HEK293 (cell line): Measurements from ENCODE around the gene CAMKMT.

Experiments used
- CTCF ChIA-PET: fragments of 350-600 bp; formaldehyde crosslinking; extraction: SDS; loops from one replicate; lab custom pipeline; 2021; ENCODE audit warnings: antibody characterized with exemption; lab: Yijun Ruan, JAX
- POLR2A ChIA-PET: fragments of 300-600 bp; formaldehyde crosslinking; extraction: SDS; loops from one replicate; lab custom pipeline; 2020; ENCODE audit warnings: antibody characterized with exemption, inconsistent platforms; lab: Yijun Ruan, JAX
- H3K27ac ChIP-seq: fragments of 200-500 bp; sonication (Bioruptor generic); 2 replicates; pipeline ENCODE4 v1.5.1; 2014; ENCODE audit warnings: low read depth, low read length, control low read depth, inconsistent platforms; ENCODE audit errors: extremely low read depth
- H3K36me3 ChIP-seq, 2 experiments: fragments of 200-500 bp in 1 of 2; sonication (Bioruptor generic) in 1 of 2; 1 replicate in 1 of 2; 2 replicates in 1 of 2; pipeline ENCODE4 v1.5.1; 2014 to 2017; ENCODE audit warnings: inconsistent platforms in 2 of 2, low read length in 2 of 2; ENCODE audit not compliant: control insufficient read depth in 2 of 2, insufficient read depth in 1 of 2
- H3K4me1 ChIP-seq: fragments of 200-500 bp; sonication (Bioruptor generic); 2 replicates; pipeline ENCODE4 v1.5.1; 2014; ENCODE audit warnings: mild to moderate bottlenecking, low read length, inconsistent platforms; ENCODE audit not compliant: control insufficient read depth, insufficient read depth
- H3K4me3 ChIP-seq: 2 replicates; pipeline ENCODE4 v1.5.1; 2011; ENCODE audit warnings: low read depth, mild to moderate bottlenecking, control low read depth, low read length, moderate library complexity
- H3K9me3 ChIP-seq: fragments of 200-500 bp; sonication (Bioruptor generic); 2 replicates; pipeline ENCODE4 v1.5.1; 2014; ENCODE audit warnings: low read depth, low read length, inconsistent platforms; ENCODE audit not compliant: control insufficient read depth, insufficient read depth
- BCL11B ChIP-seq: fragments of 450-650 bp; formaldehyde crosslinking; IDR thresholded peaks from 2 replicates; pipeline ENCODE4 v1.5.1; 2016; ENCODE audit warnings: low read depth, missing biosample characterization, missing genetic modification characterization
- GLIS1 ChIP-seq: fragments of 450-650 bp; formaldehyde crosslinking; IDR thresholded peaks from 2 replicates; pipeline ENCODE4 v1.5.1; 2016; ENCODE audit warnings: missing biosample characterization, missing genetic modification characterization
- HOXD13 ChIP-seq: sonication (generic); formaldehyde crosslinking; IDR thresholded peaks from 2 replicates; pipeline ENCODE4 v1.8.0; 2022; ENCODE audit warnings: missing genetic modification reagents, borderline replicate concordance
- SP3 ChIP-seq: fragments of 450-650 bp; formaldehyde crosslinking; IDR thresholded peaks from 2 replicates; pipeline ENCODE4 v1.5.1; 2016; ENCODE audit warnings: missing biosample characterization, missing genetic modification characterization
- ZBTB48 ChIP-seq: fragments of 450-650 bp; formaldehyde crosslinking; IDR thresholded peaks from 2 replicates; pipeline ENCODE4 v1.5.1; 2016; ENCODE audit warnings: missing biosample characterization, missing genetic modification characterization
- ZIC2 ChIP-seq: fragments of 450-650 bp; formaldehyde crosslinking; IDR thresholded peaks from 2 replicates; pipeline ENCODE4 v1.5.1; 2016; ENCODE audit warnings: missing biosample characterization, missing genetic modification characterization
- ZNF10 ChIP-seq: fragments of 450-650 bp; formaldehyde crosslinking; IDR thresholded peaks from 2 replicates; pipeline ENCODE4 v1.5.1; 2017; ENCODE audit warnings: missing biosample characterization, missing genetic modification characterization
- ZNF155 ChIP-seq: fragments of 450-650 bp; formaldehyde crosslinking; IDR thresholded peaks from 2 replicates; pipeline ENCODE4 v1.5.1; 2016; ENCODE audit warnings: missing biosample characterization, missing genetic modification characterization
- ZNF48 ChIP-seq: fragments of 450-650 bp; formaldehyde crosslinking; IDR thresholded peaks from 2 replicates; pipeline ENCODE4 v1.5.1; 2016; ENCODE audit warnings: missing biosample characterization, missing genetic modification characterization
- ZNF658 ChIP-seq: fragments of 450-650 bp; formaldehyde crosslinking; IDR thresholded peaks from 2 replicates; pipeline ENCODE4; 2016; ENCODE audit warnings: missing biosample characterization, missing genetic modification characterization
- ZNF830 ChIP-seq: fragments of 450-650 bp; IDR thresholded peaks from 2 replicates; pipeline ENCODE4 v1.5.0; 2018; ENCODE audit warnings: missing biosample characterization, missing genetic modification characterization, low read depth, mild to moderate bottlenecking, moderate library complexity
- ZSCAN30 ChIP-seq: fragments of 450-650 bp; IDR thresholded peaks from 2 replicates; pipeline ENCODE4 v1.5.1; 2018; ENCODE audit warnings: missing biosample characterization, mild to moderate bottlenecking, missing genetic modification characterization, moderate library complexity
- TF ChIP-seq, protein P1 (sequence below): fragments of 450-650 bp; formaldehyde crosslinking; IDR thresholded peaks from 2 replicates; pipeline ENCODE4 v1.5.1; 2017; ENCODE audit warnings: missing biosample characterization, missing genetic modification characterization
- TF ChIP-seq, protein P2 (sequence below): fragments of 450-650 bp; IDR thresholded peaks from 2 replicates; pipeline ENCODE4 v1.5.1; 2018; ENCODE audit warnings: missing biosample characterization, missing genetic modification characterization
- TF ChIP-seq, protein P3 (sequence below): fragments of 450-650 bp; formaldehyde crosslinking; IDR thresholded peaks from 2 replicates; pipeline ENCODE4 v1.5.1; 2017; ENCODE audit warnings: missing biosample characterization, missing genetic modification characterization
- TF ChIP-seq, protein P4 (sequence below): fragments of 450-650 bp; formaldehyde crosslinking; optimal IDR thresholded peaks from 2 replicates; pipeline ENCODE3; 2016; ENCODE audit warnings: missing biosample characterization, mild to moderate bottlenecking, missing genetic modification characterization
- TF ChIP-seq, protein P5 (sequence below): fragments of 450-650 bp; formaldehyde crosslinking; IDR thresholded peaks from 2 replicates; pipeline ENCODE4 v1.5.1; 2016; ENCODE audit warnings: missing biosample characterization, missing genetic modification characterization
- TF ChIP-seq, protein P6 (sequence below): fragments of 450-650 bp; formaldehyde crosslinking; IDR thresholded peaks from 2 replicates; pipeline ENCODE4 v1.5.1; 2016; ENCODE audit warnings: missing biosample characterization, missing genetic modification characterization

CAMKMT gene

DNA sequence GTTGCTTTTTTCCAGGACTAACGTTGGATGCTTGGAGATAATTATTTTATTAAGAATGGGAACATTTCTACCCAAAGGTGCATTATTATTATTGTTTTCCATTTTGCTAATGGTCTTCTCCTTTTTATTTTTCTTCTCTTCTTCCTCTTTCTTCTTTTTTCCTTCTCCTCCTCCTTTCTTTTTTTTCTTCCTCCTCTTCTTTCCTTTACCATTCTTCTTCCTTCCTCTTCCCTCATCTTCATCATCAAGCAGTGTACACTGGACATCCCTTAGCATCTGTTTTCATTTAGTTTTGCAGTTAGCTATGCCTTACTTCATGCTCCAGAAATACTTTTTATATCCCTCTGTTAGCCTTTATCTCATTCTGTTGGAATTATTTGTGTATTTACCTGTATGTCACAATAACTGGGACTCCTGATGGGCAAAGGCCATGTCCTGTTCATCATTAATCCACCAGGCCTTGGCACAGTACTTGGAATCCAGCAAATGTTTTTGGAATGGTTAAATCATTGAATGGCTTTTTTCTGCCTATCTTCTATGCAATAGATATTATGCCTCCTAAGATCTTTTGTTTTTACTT is 162.7 kb downstream of the CAMKMT start:
- H3K4me3 ChIP-seq = no peak overlapping the region
- no peaks in the 10 kb centered on the region for H3K36me3 ChIP-seq
- no peaks in the 10 kb centered on the region for H3K4me1 ChIP-seq
- TF ChIP-seq, protein P1, sequence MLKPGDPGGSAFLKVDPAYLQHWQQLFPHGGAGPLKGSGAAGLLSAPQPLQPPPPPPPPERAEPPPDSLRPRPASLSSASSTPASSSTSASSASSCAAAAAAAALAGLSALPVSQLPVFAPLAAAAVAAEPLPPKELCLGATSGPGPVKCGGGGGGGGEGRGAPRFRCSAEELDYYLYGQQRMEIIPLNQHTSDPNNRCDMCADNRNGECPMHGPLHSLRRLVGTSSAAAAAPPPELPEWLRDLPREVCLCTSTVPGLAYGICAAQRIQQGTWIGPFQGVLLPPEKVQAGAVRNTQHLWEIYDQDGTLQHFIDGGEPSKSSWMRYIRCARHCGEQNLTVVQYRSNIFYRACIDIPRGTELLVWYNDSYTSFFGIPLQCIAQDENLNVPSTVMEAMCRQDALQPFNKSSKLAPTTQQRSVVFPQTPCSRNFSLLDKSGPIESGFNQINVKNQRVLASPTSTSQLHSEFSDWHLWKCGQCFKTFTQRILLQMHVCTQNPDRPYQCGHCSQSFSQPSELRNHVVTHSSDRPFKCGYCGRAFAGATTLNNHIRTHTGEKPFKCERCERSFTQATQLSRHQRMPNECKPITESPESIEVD (tag by site-specific recombination) = no peak
- TF ChIP-seq SP3 (no peak), HOXD13 (CRISPR knock-in tag) (no peak), ZNF658 (no peak), ZNF155 (tag by site-specific recombination) (no peak), ZNF48 (no peak)
- TF ChIP-seq, protein P2, sequence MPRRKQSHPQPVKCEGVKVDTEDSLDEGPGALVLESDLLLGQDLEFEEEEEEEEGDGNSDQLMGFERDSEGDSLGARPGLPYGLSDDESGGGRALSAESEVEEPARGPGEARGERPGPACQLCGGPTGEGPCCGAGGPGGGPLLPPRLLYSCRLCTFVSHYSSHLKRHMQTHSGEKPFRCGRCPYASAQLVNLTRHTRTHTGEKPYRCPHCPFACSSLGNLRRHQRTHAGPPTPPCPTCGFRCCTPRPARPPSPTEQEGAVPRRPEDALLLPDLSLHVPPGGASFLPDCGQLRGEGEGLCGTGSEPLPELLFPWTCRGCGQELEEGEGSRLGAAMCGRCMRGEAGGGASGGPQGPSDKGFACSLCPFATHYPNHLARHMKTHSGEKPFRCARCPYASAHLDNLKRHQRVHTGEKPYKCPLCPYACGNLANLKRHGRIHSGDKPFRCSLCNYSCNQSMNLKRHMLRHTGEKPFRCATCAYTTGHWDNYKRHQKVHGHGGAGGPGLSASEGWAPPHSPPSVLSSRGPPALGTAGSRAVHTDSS (tag by site-specific recombination) = peak; percentile 31; the same call in 1 of the 2 replicates
- TF ChIP-seq, protein P3, sequence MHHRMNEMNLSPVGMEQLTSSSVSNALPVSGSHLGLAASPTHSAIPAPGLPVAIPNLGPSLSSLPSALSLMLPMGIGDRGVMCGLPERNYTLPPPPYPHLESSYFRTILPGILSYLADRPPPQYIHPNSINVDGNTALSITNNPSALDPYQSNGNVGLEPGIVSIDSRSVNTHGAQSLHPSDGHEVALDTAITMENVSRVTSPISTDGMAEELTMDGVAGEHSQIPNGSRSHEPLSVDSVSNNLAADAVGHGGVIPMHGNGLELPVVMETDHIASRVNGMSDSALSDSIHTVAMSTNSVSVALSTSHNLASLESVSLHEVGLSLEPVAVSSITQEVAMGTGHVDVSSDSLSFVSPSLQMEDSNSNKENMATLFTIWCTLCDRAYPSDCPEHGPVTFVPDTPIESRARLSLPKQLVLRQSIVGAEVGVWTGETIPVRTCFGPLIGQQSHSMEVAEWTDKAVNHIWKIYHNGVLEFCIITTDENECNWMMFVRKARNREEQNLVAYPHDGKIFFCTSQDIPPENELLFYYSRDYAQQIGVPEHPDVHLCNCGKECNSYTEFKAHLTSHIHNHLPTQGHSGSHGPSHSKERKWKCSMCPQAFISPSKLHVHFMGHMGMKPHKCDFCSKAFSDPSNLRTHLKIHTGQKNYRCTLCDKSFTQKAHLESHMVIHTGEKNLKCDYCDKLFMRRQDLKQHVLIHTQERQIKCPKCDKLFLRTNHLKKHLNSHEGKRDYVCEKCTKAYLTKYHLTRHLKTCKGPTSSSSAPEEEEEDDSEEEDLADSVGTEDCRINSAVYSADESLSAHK = no peak
- POLR2A ChIA-PET = no interaction called here
- CTCF ChIA-PET = interaction anchor here (1.0 kb wide), 1 partner anchor 45 kb away, joined by 3 read pairs; no protein-coding TSS in a partner anchor
- no peak overlapping the region for H3K27ac ChIP-seq
- no peaks in the 10 kb centered on the region for H3K9me3 ChIP-seq

DNA sequence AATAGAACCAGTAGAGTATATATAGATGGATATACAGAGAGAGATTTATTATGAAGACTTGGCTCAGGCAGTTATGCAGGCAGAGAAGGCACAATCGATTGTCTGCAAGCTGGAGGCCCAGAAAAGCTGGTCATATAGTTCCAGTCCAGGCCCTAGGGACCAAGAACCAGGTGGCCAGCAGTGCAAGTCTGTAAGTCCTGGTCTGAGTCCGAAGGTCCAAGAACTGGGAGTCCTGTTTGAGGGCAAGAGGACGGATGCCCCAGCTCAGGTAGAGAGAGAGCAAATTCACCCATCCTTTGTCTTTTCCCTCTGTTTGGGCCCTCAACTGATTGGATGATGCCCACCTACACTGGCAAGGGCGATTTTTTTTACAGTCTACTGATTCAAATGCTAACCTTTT is 164.6 kb downstream of the CAMKMT start:
- Histone ChIP-seq H3K9me3 (no peaks in the 10 kb centered on the region), H3K4me1 (no peaks in the 10 kb centered on the region)
- CTCF ChIA-PET = no interaction called here
- no peak for TF ChIP-seq ZNF48
- no peak for TF ChIP-seq GLIS1
- TF ChIP-seq ZNF10 (tag by site-specific recombination) = no peak
- TF ChIP-seq ZSCAN30 (tag by site-specific recombination) = no peak
- TF ChIP-seq ZNF830 = no peak
- TF ChIP-seq, protein P4, sequence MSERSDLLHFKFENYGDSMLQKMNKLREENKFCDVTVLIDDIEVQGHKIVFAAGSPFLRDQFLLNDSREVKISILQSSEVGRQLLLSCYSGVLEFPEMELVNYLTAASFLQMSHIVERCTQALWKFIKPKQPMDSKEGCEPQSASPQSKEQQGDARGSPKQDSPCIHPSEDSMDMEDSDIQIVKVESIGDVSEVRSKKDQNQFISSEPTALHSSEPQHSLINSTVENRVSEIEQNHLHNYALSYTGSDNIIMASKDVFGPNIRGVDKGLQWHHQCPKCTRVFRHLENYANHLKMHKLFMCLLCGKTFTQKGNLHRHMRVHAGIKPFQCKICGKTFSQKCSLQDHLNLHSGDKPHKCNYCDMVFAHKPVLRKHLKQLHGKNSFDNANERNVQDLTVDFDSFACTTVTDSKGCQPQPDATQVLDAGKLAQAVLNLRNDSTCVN (tag by site-specific recombination) = no peak
- TF ChIP-seq ZBTB48 = no peak
- no peak for TF ChIP-seq ZIC2 (tag by site-specific recombination)
- TF ChIP-seq, protein P5, sequence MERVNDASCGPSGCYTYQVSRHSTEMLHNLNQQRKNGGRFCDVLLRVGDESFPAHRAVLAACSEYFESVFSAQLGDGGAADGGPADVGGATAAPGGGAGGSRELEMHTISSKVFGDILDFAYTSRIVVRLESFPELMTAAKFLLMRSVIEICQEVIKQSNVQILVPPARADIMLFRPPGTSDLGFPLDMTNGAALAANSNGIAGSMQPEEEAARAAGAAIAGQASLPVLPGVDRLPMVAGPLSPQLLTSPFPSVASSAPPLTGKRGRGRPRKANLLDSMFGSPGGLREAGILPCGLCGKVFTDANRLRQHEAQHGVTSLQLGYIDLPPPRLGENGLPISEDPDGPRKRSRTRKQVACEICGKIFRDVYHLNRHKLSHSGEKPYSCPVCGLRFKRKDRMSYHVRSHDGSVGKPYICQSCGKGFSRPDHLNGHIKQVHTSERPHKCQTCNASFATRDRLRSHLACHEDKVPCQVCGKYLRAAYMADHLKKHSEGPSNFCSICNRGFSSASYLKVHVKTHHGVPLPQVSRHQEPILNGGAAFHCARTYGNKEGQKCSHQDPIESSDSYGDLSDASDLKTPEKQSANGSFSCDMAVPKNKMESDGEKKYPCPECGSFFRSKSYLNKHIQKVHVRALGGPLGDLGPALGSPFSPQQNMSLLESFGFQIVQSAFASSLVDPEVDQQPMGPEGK (tag by site-specific recombination) = no peak
- TF ChIP-seq, protein P6, sequence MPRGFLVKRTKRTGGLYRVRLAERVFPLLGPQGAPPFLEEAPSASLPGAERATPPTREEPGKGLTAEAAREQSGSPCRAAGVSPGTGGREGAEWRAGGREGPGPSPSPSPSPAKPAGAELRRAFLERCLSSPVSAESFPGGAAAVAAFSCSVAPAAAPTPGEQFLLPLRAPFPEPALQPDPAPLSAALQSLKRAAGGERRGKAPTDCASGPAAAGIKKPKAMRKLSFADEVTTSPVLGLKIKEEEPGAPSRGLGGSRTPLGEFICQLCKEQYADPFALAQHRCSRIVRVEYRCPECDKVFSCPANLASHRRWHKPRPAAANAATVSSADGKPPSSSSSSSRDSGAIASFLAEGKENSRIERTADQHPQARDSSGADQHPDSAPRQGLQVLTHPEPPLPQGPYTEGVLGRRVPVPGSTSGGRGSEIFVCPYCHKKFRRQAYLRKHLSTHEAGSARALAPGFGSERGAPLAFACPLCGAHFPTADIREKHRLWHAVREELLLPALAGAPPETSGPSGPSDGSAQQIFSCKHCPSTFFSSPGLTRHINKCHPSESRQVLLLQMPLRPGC (tag by site-specific recombination) = no peak
- no peak for TF ChIP-seq BCL11B (tag by site-specific recombination)
- TF ChIP-seq, all 188 proteins: peak for 0
- Histone ChIP-seq H3K4me3 (no peak overlapping the region), H3K27ac (no peak overlapping the region), H3K36me3 (no peaks in the 10 kb centered on the region)
- POLR2A ChIA-PET = no interaction called here
